Stimulated activated CD4-positive, alpha-beta T cell treated with anti-CD3 and anti-CD28 coated beads, Interleukin-15, amount 100 ng/mL, for 1 hour (primary cell): ENCODE data around the gene WDR91.
"Not testable (repeated sequence)": the region's sequence is repeated elsewhere in the genome, so short reads cannot be mapped to it uniquely, and the experiment has no call there.

ENCODE experiments used
- DNase-seq, 2 donors: peaks; one replicate each; pipeline ENCODE4 v3.0.0-alpha.2; 2020; ENCODE audit warnings: low read depth in 1 of 2, low spot score in 1 of 2

The WDR91 gene

GRCh38 chr7:135234095-135234494 is 22.8 kb upstream of the WDR91 start:
- DNase-seq: not testable (repeated sequence)

DNA sequence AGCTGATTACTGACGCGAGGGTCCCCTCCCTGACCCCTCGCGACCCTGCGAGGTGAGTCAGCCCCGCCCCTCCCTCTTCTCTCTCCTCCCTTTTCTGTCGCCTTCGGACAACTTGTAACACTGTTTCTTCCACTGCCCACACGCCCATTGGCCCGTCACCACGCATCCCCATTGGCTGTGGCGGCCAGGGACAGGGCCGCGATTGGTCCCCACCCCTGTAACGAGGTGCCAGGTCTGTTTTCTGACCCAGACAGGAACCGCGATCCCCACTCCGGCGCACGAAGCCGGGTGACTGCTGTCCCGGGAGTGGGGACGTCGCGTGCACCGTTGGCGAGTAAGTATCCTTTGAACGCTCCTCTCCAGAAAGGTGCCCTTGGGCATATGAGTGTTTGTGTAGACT is 22.2 kb upstream of the WDR91 start, which contains the start of gene STRA8:
Gene STRA8, plus strand, starts transcription at position 269 of the 400 bp plus-strand sequence. CDS start 6,687 bp downstream, outside the sequence.
- no peak for DNase-seq

DNA sequence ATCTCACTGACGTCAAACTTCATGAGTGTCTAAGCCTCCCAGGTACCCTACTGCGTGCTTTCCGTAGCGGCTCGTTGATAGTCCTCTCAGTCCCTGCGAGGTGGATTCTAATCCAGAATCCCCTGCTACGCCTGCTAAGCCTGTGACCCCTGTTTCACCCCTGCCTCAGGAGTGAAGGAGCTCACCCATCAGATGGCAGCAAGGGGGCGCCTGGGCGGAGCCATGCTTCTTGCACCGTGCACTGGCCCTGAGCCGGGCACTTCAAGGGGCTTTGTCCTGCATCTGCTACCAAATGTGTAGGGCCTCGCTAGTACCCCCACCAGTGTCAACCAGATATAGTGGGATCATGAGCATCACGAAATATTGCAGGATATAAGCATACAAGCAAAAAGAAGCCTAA is 21.4 kb upstream of the WDR91 start:
- DNase-seq: no peak

- no peak for DNase-seq
Observed at GRCh38 chr7:135232087-135232486, 20.8 kb upstream of the WDR91 start.

DNA sequence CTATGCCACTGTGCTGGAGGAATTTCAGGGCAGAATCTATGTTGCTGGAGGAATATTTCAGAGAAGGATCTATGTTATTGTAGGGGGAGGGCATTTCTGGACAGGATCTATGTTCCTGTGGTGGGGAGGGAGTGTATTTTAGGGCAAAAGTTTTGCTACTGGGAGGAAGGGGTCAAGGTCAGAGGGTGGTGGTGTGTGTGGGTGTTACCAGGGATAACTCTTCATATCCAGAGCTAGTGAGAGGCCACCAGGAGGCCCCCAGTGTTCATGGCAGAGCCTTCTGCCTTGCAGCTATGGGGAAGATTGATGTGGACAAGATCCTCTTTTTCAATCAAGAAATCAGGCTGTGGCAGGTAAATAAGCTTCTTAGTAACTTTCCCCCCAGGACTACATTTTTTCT is 20.4 kb upstream of the WDR91 start:
- no peak for DNase-seq

DNA sequence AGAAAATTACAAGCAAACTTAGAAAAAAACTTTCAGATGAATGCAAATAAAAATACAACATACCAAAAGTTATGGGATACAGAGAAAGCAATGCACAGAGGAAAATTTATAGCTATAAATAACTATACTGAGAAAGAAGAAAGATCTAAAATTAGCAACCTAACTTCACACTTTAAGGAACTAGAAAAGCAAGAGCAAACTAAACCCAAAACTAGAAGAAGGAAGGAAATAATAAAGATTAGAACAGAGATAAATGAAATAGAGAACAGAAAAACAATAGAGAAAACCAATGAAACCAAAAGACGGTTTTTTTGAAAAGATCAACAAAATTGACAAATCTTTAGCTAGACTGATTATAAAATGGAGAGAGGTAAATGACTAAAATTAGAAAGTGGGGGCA is 12.7 kb upstream of the WDR91 start:
- no peak for DNase-seq

- no peak for DNase-seq
Observed at GRCh38 chr7:135217645-135218509, 6.6 kb upstream of the WDR91 start.

DNA sequence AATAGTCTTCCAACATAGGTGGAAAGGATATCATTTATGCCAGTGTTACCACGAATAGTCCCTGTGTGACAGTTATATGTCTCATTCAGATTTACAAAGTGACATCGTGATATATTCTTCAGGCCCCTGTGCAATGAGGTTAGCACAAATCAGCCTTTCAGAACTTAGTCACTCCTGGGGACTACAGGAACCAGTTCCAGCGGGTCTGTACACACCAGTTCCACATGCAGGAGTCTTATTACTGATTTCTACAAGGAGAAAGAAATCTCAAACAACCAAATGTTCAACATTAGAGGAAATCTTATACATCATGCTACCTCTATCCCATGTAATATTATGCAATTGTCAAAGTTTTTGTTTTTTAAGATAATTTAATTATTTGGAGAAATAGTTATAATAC is 4.4 kb upstream of the WDR91 start:
- DNase-seq: no peak

GRCh38 chr7:135215180-135215579 is 3.9 kb upstream of the WDR91 start:
- DNase-seq: no peak

GRCh38 chr7:135213831-135214230 is 2.5 kb upstream of the WDR91 start:
- no peak for DNase-seq

- not testable (repeated sequence) for DNase-seq
Observed at GRCh38 chr7:135211946-135212685, 790 bp upstream of the WDR91 start.

GRCh38 chr7:135210888-135211178 is 493 bp downstream of the WDR91 start:
- no peak for DNase-seq

DNA sequence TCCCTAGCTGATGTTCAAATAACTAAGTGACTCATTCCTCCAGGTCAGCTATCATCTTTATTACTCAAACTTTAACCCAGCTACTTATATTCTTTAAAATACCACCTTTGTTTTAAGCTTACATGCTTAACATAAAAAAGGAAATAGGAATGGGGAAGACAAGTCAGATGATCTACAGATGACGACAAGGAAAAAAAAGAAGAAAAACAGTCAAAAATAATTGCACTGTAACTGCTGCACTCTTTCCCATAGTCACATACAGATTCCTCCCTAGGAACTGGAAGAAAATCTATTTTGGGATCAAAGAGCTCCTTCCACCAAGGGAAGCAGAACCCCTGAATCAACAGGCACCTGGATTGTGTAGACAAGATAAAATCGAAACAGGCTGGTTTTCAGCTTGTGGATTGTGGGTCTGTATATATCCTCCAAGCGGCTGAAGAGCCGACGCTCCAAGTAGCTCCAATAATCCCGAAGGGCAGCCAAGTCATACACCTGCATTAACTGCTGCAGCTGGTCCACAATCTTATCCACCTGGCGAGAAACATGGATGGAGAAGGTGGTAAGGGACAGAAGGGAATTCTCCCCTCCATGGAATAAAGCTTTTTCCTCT is 2.0 kb downstream of the WDR91 start:
- DNase-seq: no peak

DNA sequence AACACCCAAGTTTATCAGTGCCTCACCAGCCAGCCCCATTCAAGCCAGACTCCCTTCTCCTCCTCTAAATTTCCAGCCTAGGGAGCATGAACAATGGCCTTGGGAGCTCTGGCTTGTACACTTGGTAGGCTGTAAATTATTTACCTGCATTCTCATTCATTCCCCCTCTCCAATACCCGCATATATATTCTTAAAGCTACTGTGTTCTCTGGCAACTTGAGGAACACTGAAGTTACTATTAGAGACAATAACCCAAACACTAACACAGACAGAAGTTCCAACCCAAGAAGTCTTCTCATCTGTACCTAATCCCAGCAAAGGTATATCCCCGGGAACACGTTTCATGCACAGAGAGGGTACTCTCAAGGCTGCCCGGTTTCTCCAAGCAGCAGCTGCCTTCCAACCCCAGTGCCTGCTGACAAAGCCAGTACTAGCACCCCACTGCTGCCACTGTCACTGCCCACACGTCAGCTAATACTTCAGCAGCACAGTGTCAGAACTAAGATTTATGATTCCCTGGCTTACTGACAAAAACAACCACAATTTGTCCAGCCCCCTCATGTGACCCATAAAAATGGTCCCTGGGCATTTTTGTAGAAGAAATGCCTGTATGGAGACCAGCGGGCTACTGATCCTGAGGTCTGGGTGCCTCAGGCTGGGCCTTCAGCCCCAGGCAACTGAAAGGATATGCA is 3.1 kb downstream of the WDR91 start:
- DNase-seq: no peak

GRCh38 chr7:135207406-135208101 is 3.8 kb downstream of the WDR91 start:
- DNase-seq: no peak

- no peak for DNase-seq
Observed at GRCh38 chr7:135206941-135207391, 4.4 kb downstream of the WDR91 start.

DNA sequence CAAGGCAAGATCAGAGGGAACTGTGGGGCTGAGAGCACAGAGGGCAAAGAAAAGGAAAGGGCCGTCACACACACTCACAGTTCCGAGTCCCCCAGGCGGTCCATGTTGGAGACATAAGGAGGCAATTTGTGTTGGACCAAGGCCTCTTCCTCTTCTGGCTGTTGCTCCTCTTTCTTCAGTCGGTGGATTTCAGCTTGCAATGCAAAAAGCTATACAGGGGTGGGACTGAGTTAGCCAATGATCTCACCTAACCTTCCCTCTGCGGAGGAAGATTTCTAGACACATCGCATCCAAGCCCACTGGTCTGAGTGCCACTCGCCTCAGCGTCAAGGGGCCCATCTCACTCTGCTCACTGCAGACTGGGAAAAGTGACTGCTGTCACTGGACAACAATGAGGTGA is 5.5 kb downstream of the WDR91 start:
- no peak for DNase-seq

- DNase-seq: no peak
Observed at GRCh38 chr7:135204876-135205275, 6.5 kb downstream of the WDR91 start.

DNA sequence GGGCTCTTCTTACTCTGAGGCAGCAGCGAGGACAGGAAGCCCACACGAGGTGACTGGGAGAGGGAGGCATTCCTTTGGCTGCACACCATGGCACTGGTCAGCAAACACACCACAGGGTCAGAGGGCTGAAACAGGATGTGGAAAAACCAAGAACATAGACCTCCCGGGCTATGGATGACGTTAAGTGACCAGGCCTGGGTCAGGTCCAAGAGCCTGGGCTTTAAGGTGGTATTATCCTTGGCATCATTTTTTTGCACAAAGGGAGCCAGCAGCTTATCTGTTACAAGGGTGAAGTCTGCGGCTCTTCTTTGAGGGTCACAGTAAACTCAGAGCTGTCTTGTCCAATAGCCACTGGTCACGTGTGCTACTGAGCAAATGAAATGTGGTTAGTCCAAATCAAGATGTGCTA is 7.0 kb downstream of the WDR91 start:
- no peak for DNase-seq

- DNase-seq: no peak
Observed at GRCh38 chr7:135201350-135201749, 10.0 kb downstream of the WDR91 start.

DNA sequence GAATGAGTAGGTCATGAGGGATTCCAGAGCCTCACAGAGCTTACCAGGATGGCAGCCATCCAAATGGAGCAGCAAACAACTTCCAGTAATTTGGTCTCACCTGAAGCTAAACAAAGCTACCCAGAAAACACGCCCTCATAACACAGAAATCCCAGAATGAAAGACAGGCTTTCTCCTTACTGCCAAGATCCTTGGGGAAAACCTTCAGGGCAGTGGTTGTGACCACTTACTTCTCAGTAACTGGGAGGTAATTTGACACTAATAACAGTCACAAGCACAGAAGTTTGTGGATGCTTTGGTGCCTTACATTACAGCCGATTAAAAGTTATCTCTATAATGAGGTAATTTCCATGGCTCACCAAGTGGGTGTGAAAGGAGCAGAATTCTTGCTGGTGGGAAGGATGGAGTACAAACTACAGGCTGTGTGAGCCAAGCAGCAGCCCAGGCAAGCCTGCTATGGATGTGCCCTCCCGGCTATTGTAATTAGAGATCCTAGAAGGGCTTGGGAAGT is 10.4 kb downstream of the WDR91 start:
- DNase-seq: no peak
